Panc1 (cell line): ENCODE results near the gene USP4. TPM values are rescaled to one million over a fixed set of nuclear protein-coding genes. Genes with fewer than 3 reads are reported as not detected.
"Not testable (repeated sequence)": the region's sequence is repeated elsewhere in the genome, so short reads cannot be mapped to it uniquely, and the experiment has no call there.

ENCODE experiments used
- ATAC-seq: fragments of 200-7000 bp; cut with Tn5 transposase; 2 replicates; pipeline ENCODE4 v1.9.1; 2020; ENCODE audit warnings: mild to moderate bottlenecking, moderate library complexity
- BruUV-seq: library from RNA; stranded (reverse); fragments of 400-500 nt; replicated peaks from 2 replicates; lab custom pipeline; 2021; lab: Mats Ljungman, UMichigan
- CTCF ChIA-PET: fragments of 300-600 bp; sonication (Branson Sonifier 250); formaldehyde crosslinking; loops from one replicate; lab custom pipeline; 2022; ENCODE audit warnings: antibody characterized with exemption; lab: Charles Lee
- POLR2A ChIA-PET: fragments of 300-600 bp; sonication (Branson Sonifier 250); formaldehyde crosslinking; loops from one replicate; lab custom pipeline; 2022; ENCODE audit warnings: antibody characterized with exemption; lab: Charles Lee
- DNase-seq: peaks from one replicate; pipeline ENCODE4 v3.0.0-alpha.2; 2010; ENCODE audit warnings: low read depth, low spot score
- H3K27ac ChIP-seq: 2 replicates; pipeline ENCODE4 v1.5.1; 2011; ENCODE audit warnings: mild to moderate bottlenecking, low read length, inconsistent platforms
- H3K27me3 ChIP-seq: fragments of 200-500 bp; sonication (Bioruptor generic); 2 replicates; pipeline ENCODE4 v1.6.0; 2014; ENCODE audit warnings: low read length, inconsistent platforms; ENCODE audit not compliant: control insufficient read depth, insufficient read depth
- H3K36me3 ChIP-seq: fragments of 200-500 bp; sonication (Bioruptor generic); 2 replicates; pipeline ENCODE4 v1.5.1; 2014; ENCODE audit warnings: inconsistent platforms, mild to moderate bottlenecking, low read length, moderate library complexity; ENCODE audit not compliant: control insufficient read depth, insufficient read depth
- H3K4me1 ChIP-seq: 2 replicates; pipeline ENCODE4 v1.5.1; 2011; ENCODE audit warnings: inconsistent platforms, mild to moderate bottlenecking, low read length, moderate library complexity; ENCODE audit not compliant: control insufficient read depth, insufficient read depth
- H3K4me3 ChIP-seq, 2 experiments: 2 replicates each; pipeline ENCODE4 v1.5.1; 2011 to 2012; ENCODE audit warnings: low read depth in 2 of 2, low read length in 2 of 2, mild to moderate bottlenecking in 2 of 2, inconsistent platforms in 1 of 2, moderate library complexity in 1 of 2
- H3K9me3 ChIP-seq: fragments of 200-500 bp; sonication (Bioruptor generic); 2 replicates; pipeline ENCODE4 v1.5.1; 2014; ENCODE audit warnings: low read depth, mild to moderate bottlenecking, inconsistent platforms, low read length, moderate library complexity; ENCODE audit not compliant: control insufficient read depth, insufficient read depth
- CTCF ChIP-seq: fragments of 450-650 bp; IDR thresholded peaks from 2 replicates; pipeline ENCODE4 v1.5.1; 2017; ENCODE audit warnings: mild to moderate bottlenecking
- POLR2AphosphoS5 ChIP-seq: IDR thresholded peaks from 2 replicates; pipeline ENCODE4 v1.6.1; 2012; ENCODE audit warnings: mild to moderate bottlenecking, low read depth, low read length, moderate library complexity
- REST ChIP-seq, 2 experiments: IDR thresholded peaks; 2 replicates each; pipeline ENCODE4 v1.6.1; 2011 to 2012; ENCODE audit warnings: low read depth in 2 of 2, control low read depth in 1 of 2, low read length in 1 of 2, mild to moderate bottlenecking in 1 of 2, moderate library complexity in 1 of 2; ENCODE audit not compliant: insufficient read depth in 1 of 2
- SIN3A ChIP-seq: IDR thresholded peaks from 2 replicates; pipeline ENCODE4 v1.6.1; 2012; ENCODE audit warnings: low read depth, mild to moderate bottlenecking, low read length, moderate library complexity, borderline replicate concordance; ENCODE audit not compliant: insufficient read depth
- TCF7L2 ChIP-seq: IDR thresholded peaks from 2 replicates; pipeline ENCODE4 v1.6.1; 2011; ENCODE audit warnings: mild to moderate bottlenecking, low read depth, low read length, inconsistent platforms
- in situ Hi-C: cut with HindIII; loops from 2 replicates; pipeline ENCODE4 v1.10.0; 2016; ENCODE audit warnings: low sequenced_read_pairs, low pct_unique_long_range_greater_than_20kb
- intact Hi-C: fragments of 100-400 bp; cut with micrococcal nuclease; formaldehyde crosslinking; loops from one replicate; pipeline ENCODE4 v1.10.0; 2022; ENCODE audit not compliant: unreplicated experiment
- total RNA-seq: library from RNA; stranded (reverse); gene quantifications from one replicate; pipeline ENCODE4 v1.2.1, GENCODE V29; 2021; ENCODE audit not compliant: unreplicated experiment

The USP4 gene
- total RNA-seq, 1 experiment from 2014 or later, result 39.9 TPM

GRCh38 chr3:49349348-49350114 lies 9.7 kb upstream of the USP4 start:
- no peaks in the 10 kb centered on the region for H3K9me3 ChIP-seq
- H3K4me3 ChIP-seq, result no peak overlapping the region
- POLR2A ChIA-PET, result no interaction called here
- no TSS peak for BruUV-seq
- ATAC-seq (no peak), DNase-seq (no peak)
- H3K27me3 ChIP-seq, result no peaks in the 10 kb centered on the region
- no peaks in the 10 kb centered on the region for H3K4me1 ChIP-seq
- CTCF ChIA-PET, result no interaction called here
- H3K27ac ChIP-seq, result no peak overlapping the region
- no peaks in the 10 kb centered on the region for H3K36me3 ChIP-seq
- intact Hi-C loops, result no loop called here
- in situ Hi-C loops, result no loop called here
- TF ChIP-seq CTCF (no peak), TCF7L2 (no peak), REST (IDR thresholded peaks at IDR 0.05; ENCODE audit: insufficient read depth in 1 of 2, low read depth in 2 of 2, low read length in 1 of 2) (no peak), SIN3A (no peak), POLR2AphosphoS5 (no peak)

GRCh38 chr3:49348361-49348760 lies 8.5 kb upstream of the USP4 start:
- H3K27ac ChIP-seq, in situ Hi-C loops, H3K4me3 ChIP-seq, H3K27me3 ChIP-seq, H3K9me3 ChIP-seq, DNase-seq, ATAC-seq, BruUV-seq, H3K36me3 ChIP-seq, POLR2A ChIA-PET, intact Hi-C loops, H3K4me1 ChIP-seq, CTCF ChIA-PET: not testable (repeated sequence)

GRCh38 chr3:49346797-49347251 lies 7.0 kb upstream of the USP4 start:
- ChIA-PET POLR2A (no interaction called here), CTCF (no interaction called here)
- H3K4me3 ChIP-seq, result no peak overlapping the region
- H3K27me3 ChIP-seq, result no peaks in the 10 kb centered on the region
- no peaks in the 10 kb centered on the region for H3K4me1 ChIP-seq
- in situ Hi-C loops, result no loop called here
- H3K9me3 ChIP-seq, result no peaks in the 10 kb centered on the region
- intact Hi-C loops, result no loop called here
- ATAC-seq (no peak), DNase-seq (no peak)
- H3K27ac ChIP-seq, result no peak overlapping the region
- TF ChIP-seq TCF7L2, result no peak
- TF ChIP-seq POLR2AphosphoS5, result no peak
- TF ChIP-seq CTCF, result no peak
- no peak for TF ChIP-seq SIN3A
- TF ChIP-seq REST (IDR thresholded peaks at IDR 0.05; ENCODE audit: insufficient read depth in 1 of 2, low read depth in 2 of 2, low read length in 1 of 2), result no peak
- BruUV-seq, result no TSS peak
- H3K36me3 ChIP-seq, result no peaks in the 10 kb centered on the region
